HG03139 (cell line): ENCODE results near the gene S100A5.
"Not testable (repeated sequence)": the region's sequence is repeated elsewhere in the genome, so short reads cannot be mapped to it uniquely, and the experiment has no call there.

Experiments
- ATAC-seq: cut with Tn5 transposase; IDR thresholded peaks from one replicate; pipeline ENCODE4 v1.9.1; 2021; ENCODE audit not compliant: unreplicated experiment

S100A5 gene

GRCh38 chr1:153567621-153568366 is 27.1 kb upstream of the S100A5 start:
- no peak for ATAC-seq

GRCh38 chr1:153566414-153567371 is 26.0 kb upstream of the S100A5 start:
- ATAC-seq: no peak

GRCh38 chr1:153565529-153566374 is 25.0 kb upstream of the S100A5 start, which contains the start of gene S100A2:
S100A2 (minus strand) TSS chr1:153565844; CDS start chr1:153563877, 1,967 bp downstream.
- no peak for ATAC-seq

- no peak for ATAC-seq
Measured at GRCh38 chr1:153563991-153564390, 23.3 kb upstream of the S100A5 start.

- ATAC-seq: no peak
Measured at GRCh38 chr1:153563483-153563901, 22.8 kb upstream of the S100A5 start.

GRCh38 chr1:153562021-153562420 is 21.3 kb upstream of the S100A5 start:
- ATAC-seq: not testable (repeated sequence)

GRCh38 chr1:153561466-153561985 is 20.8 kb upstream of the S100A5 start:
- ATAC-seq: no peak

GRCh38 chr1:153560771-153561465 is 20.2 kb upstream of the S100A5 start:
- no peak for ATAC-seq

GRCh38 chr1:153560241-153560640 is 19.5 kb upstream of the S100A5 start:
- ATAC-seq: no peak

- no peak for ATAC-seq
Measured at GRCh38 chr1:153557877-153558276, 17.1 kb upstream of the S100A5 start.

- ATAC-seq: no peak
Measured at GRCh38 chr1:153556348-153556747, 15.6 kb upstream of the S100A5 start.

GRCh38 chr1:153553830-153554541 is 13.3 kb upstream of the S100A5 start:
- ATAC-seq: no peak

GRCh38 chr1:153553096-153553495 is 12.4 kb upstream of the S100A5 start:
- ATAC-seq: no peak

GRCh38 chr1:153552335-153552734 is 11.6 kb upstream of the S100A5 start:
- ATAC-seq: no peak

- ATAC-seq: no peak
Measured at GRCh38 chr1:153550827-153551500, 10.2 kb upstream of the S100A5 start.

- ATAC-seq: no peak
Measured at GRCh38 chr1:153550398-153550758, 9.6 kb upstream of the S100A5 start.

GRCh38 chr1:153549741-153550397 is 9.1 kb upstream of the S100A5 start:
- no peak for ATAC-seq
